Activated T-helper 1 cell treated with anti-CD3 and anti-CD28 coated beads, Interleukin-2, amount 50 U/mL, for 16 hours (primary cell): ENCODE results near the gene TUBB2A.
"Not testable (repeated sequence)": the region's sequence is repeated elsewhere in the genome, so short reads cannot be mapped to it uniquely, and the experiment has no call there.

ENCODE experiments used
- DNase-seq, 2 donors: peaks; one replicate each; pipeline ENCODE4 v3.0.0-alpha.2; 2020; ENCODE audit warnings: low read depth in 1 of 2, low spot score in 1 of 2

TUBB2A gene

GRCh38 chr6:3156184-3157130 is 887 bp downstream of the TUBB2A start:
- DNase-seq = not testable (repeated sequence)

GRCh38 chr6:3155416-3155815 is 1.9 kb downstream of the TUBB2A start:
- not testable (repeated sequence) for DNase-seq

- DNase-seq = no peak
Observed at GRCh38 chr6:3152689-3153088, 4.7 kb downstream of the TUBB2A start.

DNA sequence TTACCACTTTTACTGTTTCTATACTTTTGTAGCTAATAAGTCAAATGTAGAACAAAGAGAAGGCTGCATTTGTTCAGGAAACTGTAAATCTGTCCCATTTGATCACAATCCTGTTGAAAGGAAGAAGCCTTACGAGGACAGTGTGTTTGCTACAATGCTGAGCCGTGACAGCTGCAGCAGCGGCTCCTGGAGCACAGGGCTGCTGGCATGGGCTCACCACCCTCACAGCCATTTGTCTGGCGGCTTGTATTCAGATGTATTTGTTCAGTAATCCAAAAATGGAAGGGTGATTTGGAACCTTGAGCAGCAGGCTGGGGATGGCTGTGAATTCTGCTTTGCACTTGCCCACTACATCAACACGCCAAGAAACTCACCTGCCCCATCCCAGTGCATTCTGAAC is 5.7 kb downstream of the TUBB2A start:
- DNase-seq = no peak

GRCh38 chr6:3147914-3148757 is 9.2 kb downstream of the TUBB2A start:
- DNase-seq = no peak

DNA sequence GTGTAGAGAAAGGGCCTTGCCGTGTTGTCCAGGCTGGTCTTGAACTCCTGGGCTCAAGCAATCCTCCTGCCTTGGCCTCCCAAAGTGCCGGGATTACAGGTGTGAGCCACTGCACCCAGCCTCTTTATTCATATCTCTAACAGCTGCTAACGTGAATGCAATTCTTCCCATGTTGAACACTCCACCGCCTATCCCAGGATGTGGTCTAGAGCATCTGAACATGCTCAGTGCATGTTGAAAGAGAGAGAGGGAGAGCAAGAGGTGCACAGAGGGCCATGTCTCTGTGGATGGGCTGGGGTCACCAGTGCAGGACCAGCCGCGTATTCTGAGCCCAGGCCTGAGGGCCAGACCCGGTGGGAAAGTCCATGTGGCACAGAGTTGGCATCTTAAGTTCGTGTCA is 12.8 kb downstream of the TUBB2A start:
- no peak for DNase-seq

GRCh38 chr6:3143158-3143557 is 14.2 kb downstream of the TUBB2A start:
- DNase-seq = no peak

GRCh38 chr6:3142536-3142935 is 14.8 kb downstream of the TUBB2A start:
- DNase-seq = no peak

DNA sequence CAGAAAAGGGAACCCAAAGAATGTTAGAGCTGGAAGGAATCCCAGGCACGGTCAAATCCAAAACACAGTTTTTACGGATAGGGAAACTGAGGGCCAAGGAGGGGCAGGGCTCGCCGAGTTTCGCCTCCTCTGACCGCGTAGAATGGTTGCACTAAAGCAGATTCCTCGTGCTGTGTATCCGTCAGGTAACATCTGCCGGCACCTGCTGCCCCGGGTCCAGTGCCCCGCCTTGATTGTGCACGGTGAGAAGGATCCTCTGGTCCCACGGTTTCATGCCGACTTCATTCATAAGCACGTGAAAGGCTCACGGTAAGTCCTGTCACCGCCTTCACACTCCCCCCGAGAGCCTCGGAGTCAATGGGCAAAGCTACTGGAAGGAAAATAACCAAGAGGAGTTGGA is 17.1 kb downstream of the TUBB2A start:
- DNase-seq = no peak

DNA sequence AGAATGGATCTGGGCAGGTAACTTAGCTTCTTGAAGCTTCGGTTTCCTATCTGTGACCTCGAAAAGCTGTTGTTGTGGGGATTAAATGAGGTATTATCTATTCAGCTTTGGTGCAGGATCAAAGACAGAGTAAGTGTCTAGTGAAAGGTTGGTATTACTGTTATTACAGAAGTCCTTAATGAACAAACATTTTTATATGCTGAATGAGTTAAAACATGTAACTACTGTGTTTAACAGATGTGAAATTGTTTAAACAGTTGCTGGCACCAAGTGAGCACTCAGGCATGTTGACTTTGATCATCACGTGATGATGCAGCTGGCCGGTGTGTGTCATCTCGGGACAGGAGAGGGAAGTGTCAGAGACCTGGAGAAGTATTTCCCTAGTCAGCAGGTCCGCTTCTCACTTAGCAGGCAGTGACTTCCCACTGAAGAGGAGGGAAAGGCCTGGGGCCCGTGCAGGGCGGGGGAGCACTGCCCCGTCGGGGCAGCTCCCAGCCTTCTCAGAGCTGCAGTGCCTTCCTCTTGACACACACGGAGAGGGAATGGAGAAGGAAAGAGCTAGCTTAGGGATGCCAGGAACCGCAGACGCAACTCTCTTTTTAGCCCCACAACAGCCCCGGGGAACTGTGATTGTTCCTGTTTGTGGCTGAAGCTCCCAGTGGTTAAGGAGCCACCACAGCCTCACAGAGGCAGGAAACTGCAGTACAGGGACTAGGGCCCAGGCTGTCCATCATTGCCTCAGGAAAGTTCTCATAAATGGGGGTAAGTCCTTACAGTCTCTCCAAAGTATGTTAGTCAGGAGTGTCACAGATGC is 18.0 kb downstream of the TUBB2A start:
- DNase-seq = no peak

GRCh38 chr6:3138341-3138740 is 19.0 kb downstream of the TUBB2A start:
- DNase-seq = no peak

DNA sequence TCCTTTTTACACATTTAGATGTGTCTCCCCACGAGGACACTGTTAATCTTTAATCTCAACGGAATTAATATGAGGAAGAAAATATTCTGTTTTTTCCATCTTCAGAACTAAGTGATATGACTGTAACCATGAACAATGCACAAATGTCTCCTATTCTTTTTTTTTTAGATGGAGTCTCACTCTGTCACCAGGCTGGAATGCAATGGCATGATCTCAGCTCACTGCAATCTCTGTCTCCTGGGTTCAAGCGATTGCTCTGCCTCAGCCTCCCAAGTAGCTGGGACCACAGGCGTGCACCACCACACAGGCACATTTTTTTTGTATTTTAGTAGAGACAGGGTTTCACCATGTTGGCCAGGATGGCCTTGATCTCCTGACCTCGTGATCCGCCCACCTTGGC is 19.5 kb downstream of the TUBB2A start:
- DNase-seq = not testable (repeated sequence)

DNA sequence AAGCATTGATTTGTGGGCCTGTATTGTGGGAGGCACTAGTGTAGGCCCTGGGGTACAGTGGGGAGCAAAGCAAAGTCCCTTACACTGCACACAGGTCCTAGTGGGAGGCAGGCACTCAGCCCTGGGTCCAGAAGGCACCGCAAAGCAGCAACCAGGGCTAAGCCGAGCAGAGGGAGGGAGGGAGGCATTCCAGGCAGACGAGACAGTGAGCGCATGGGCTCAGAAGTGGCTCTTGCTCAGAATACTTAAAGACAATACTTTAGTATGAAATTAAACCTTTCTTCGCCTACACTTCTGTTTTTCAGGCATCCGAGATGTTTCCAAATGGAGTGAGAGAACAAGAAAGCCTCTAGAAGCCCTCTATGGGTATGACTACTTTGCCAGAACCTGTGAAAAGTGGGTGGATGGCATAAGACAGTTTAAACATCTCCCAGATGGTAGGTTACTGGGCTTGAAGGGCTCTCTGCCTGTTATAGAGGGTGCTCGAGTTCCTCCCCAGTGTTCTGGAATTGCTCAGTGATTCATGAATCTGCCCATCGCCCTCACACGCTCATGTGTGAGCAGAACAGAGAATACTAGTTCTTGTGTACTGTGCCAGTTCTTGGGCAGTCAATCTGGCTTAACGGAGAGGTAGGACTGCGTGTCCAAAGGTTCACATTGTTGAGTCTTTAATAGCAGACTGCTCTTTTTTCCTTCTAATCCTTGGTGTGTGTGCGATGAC is 20.1 kb downstream of the TUBB2A start:
- no peak for DNase-seq

- DNase-seq = no peak
Observed at GRCh38 chr6:3136292-3137011, 20.9 kb downstream of the TUBB2A start.

- no peak for DNase-seq
Observed at GRCh38 chr6:3135668-3136291, 21.6 kb downstream of the TUBB2A start.

- DNase-seq = no peak
Observed at GRCh38 chr6:3133515-3133914, 23.8 kb downstream of the TUBB2A start.

DNA sequence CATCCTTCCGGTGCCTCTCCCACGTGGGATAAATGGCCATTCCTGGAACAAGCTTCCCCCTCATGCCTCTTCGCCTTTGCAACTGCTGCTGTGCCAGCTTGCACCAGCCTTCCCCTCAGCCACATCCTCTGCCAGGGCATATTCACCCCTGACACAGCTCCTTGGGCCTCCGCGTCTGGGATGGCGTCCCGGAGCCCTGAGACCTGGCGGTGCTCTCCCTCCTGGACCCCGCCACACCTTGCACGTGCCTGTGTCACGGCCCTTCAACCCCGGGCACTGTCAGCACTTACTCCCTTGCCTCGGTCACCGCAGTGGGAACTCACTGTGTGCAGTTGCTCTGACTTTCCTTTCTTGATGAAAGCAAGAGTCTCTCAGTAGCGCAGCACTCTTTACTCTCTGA is 25.6 kb downstream of the TUBB2A start:
- no peak for DNase-seq

- DNase-seq = no peak
Observed at GRCh38 chr6:3128356-3129108, 28.8 kb downstream of the TUBB2A start.

GRCh38 chr6:3125815-3126214 is 31.5 kb downstream of the TUBB2A start:
- no peak for DNase-seq
